AG04450 (cell line): ENCODE data around the gene SHC4. TPM values are rescaled to one million over a fixed set of nuclear protein-coding genes. Genes with fewer than 3 reads are reported as not detected.

Source experiments
- CTCF ChIA-PET: fragments of 300-600, 350-600 bp; formaldehyde crosslinking; extraction: SDS; loops from one replicate; lab custom pipeline; 2022; ENCODE audit warnings: antibody characterized with exemption, inconsistent platforms; lab: Charles Lee
- POLR2A ChIA-PET: fragments of 350-600 bp; formaldehyde crosslinking; extraction: SDS; loops from one replicate; lab custom pipeline; 2021; ENCODE audit warnings: antibody characterized with exemption, inconsistent platforms; lab: Yijun Ruan, JAX
- DNase-seq: peaks from one replicate; pipeline ENCODE4 v3.0.0-alpha.2; 2011; ENCODE audit warnings: low read depth, low spot score
- H3K27ac ChIP-seq: one replicate; pipeline ENCODE4 v1.5.1; 2012; ENCODE audit warnings: low read depth, low read length, control low read depth
- H3K27me3 ChIP-seq: one replicate; pipeline ENCODE4 v1.6.0; 2012; ENCODE audit warnings: low read length; ENCODE audit not compliant: control insufficient read depth, insufficient read depth
- H3K4me3 ChIP-seq: 2 replicates; pipeline ENCODE4 v1.5.1; 2011; ENCODE audit warnings: mild to moderate bottlenecking, low read depth, low read length, control low read depth
- H3K9me3 ChIP-seq: 2 replicates; pipeline ENCODE4 v1.5.1; 2012; ENCODE audit warnings: low read length; ENCODE audit not compliant: control insufficient read depth, insufficient read depth
- CTCF ChIP-seq: IDR thresholded peaks from 2 replicates; pipeline ENCODE4 v1.5.1; 2011; ENCODE audit warnings: low read depth, low read length, control low read depth, inconsistent platforms
- polyA plus RNA-seq: library from polyadenylated mRNA; depleted of rRNA; stranded (reverse); fragments of >200 nt; gene quantifications from 2 replicates; pipeline ENCODE4 v1.2.3, GENCODE V29; 2011

Gene SHC4
- polyA plus RNA-seq, 1 experiment, result 5.1 TPM

DNA sequence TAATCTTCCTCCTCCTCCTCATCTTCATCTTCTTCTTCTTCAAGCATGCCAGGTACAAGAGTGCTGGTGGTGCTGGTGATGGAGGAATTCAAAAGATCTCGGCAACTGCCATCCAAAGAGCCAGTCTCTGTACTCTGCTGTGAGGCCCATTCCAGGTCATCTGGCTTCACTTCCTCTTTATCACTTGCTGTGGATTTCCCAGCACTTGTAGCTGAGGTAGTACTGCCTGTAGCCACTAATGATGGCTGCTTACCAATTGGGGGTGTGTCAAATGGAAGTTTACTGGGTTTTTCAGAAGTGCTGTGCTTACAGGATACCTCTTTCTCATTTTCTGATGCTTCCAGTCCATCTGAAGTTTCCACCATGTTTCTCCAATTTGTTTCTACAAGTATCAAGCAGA is 28.8 kb upstream of the SHC4 start:
- H3K9me3 ChIP-seq, result no peaks in the 10 kb centered on the region
- no peak overlapping the region for H3K27ac ChIP-seq
- CTCF ChIA-PET, result interaction anchor here (1.2 to 5.8 kb wide), 4 partner anchors 16 to 153 kb away, joined by 4 to 41 read pairs (median 12); no protein-coding TSS in a partner anchor
- H3K4me3 ChIP-seq, result no peak overlapping the region
- POLR2A ChIA-PET, result no interaction called here
- H3K27me3 ChIP-seq, result no peaks in the 10 kb centered on the region
- TF ChIP-seq CTCF, result no peak
- DNase-seq, result no peak

GRCh38 chr15:48992096-48992495 is 28.4 kb upstream of the SHC4 start:
- Histone ChIP-seq H3K27me3 (no peaks in the 10 kb centered on the region), H3K9me3 (no peaks in the 10 kb centered on the region), H3K4me3 (no peak overlapping the region), H3K27ac (no peak overlapping the region)
- DNase-seq, result no peak
- CTCF ChIA-PET, result interaction anchor here (1.2 to 5.8 kb wide), 3 partner anchors 16 to 154 kb away, joined by 4 to 41 read pairs (median 5); no protein-coding TSS in a partner anchor
- POLR2A ChIA-PET, result no interaction called here
- TF ChIP-seq CTCF, result no peak

- H3K27me3 ChIP-seq, result no peaks in the 10 kb centered on the region
- POLR2A ChIA-PET, result interaction anchor here (0.5 kb wide), 1 partner anchor 125 kb away, joined by 3 read pairs; no protein-coding TSS in a partner anchor
- CTCF ChIA-PET, result interaction anchor here (0.6 to 0.8 kb wide), 3 partner anchors 14 to 124 kb away, joined by 3 to 4 read pairs (median 4); no protein-coding TSS in a partner anchor
Measured at GRCh38 chr15:48989170-48989569, 25.5 kb upstream of the SHC4 start.

GRCh38 chr15:48987142-48987541 is 23.4 kb upstream of the SHC4 start:
- POLR2A ChIA-PET, result no interaction called here
- TF ChIP-seq CTCF, result no peak

More at GRCh38 chr15:48989170-48989569, 25.5 kb upstream of the SHC4 start:
- H3K27ac ChIP-seq, result no peak overlapping the region
- TF ChIP-seq CTCF, result no peak
- H3K9me3 ChIP-seq, result no peaks in the 10 kb centered on the region
- no peak for DNase-seq
- no peak overlapping the region for H3K4me3 ChIP-seq

GRCh38 chr15:48986240-48986639 is 22.5 kb upstream of the SHC4 start:
- ChIA-PET CTCF (interaction anchor here (0.8 to 3.7 kb wide), 3 partner anchors 10 to 160 kb away, joined by 4 to 35 read pairs (median 4); no protein-coding TSS in a partner anchor), POLR2A (no interaction called here)
- no peaks in the 10 kb centered on the region for H3K27me3 ChIP-seq
- H3K4me3 ChIP-seq, result no peak overlapping the region
- no peak for TF ChIP-seq CTCF
- no peaks in the 10 kb centered on the region for H3K9me3 ChIP-seq
- no peak overlapping the region for H3K27ac ChIP-seq
- no peak for DNase-seq

More at GRCh38 chr15:48987142-48987541, 23.4 kb upstream of the SHC4 start:
- H3K4me3 ChIP-seq, result no peak overlapping the region
- CTCF ChIA-PET, result interaction anchor here (0.8 to 3.7 kb wide), 2 partner anchors 11 to 125 kb away, joined by 4 to 35 read pairs; no protein-coding TSS in a partner anchor
- no peaks in the 10 kb centered on the region for H3K27me3 ChIP-seq
- no peak overlapping the region for H3K27ac ChIP-seq
- no peak for DNase-seq
- no peaks in the 10 kb centered on the region for H3K9me3 ChIP-seq
